GM18507 (cell line): ENCODE data around the gene METTL13.

Source experiments
- DNase-seq: peaks from one replicate; pipeline ENCODE4 v3.0.0; 2011; ENCODE audit warnings: low read depth; ENCODE audit not compliant: insufficient read length; ENCODE audit errors: extremely low spot score
- FAIRE-seq: peaks from 2 replicates; lab custom pipeline; 2011; peaks lifted over from hg19 to GRCh38; lab: Jason Lieb, UNC

Gene METTL13

GRCh38 chr1:171835891-171836290 is 54.4 kb downstream of the METTL13 start:
- FAIRE-seq: no peak
- DNase-seq: no peak

- FAIRE-seq (peak; percentile 33), DNase-seq (peak; percentile 85)
These were observed 59.8 kb downstream of the METTL13 start, which contains the start of gene DNM3 for GRCh38 chr1:171841050-171841910. TSS of gene DNM3 (plus strand) at chr1:171841498. CDS start at chr1:171841657, 159 bp downstream.

GRCh38 chr1:171841931-171842761 is 60.7 kb downstream of the METTL13 start:
- FAIRE-seq: no peak
- no peak for DNase-seq

- DNase-seq (no peak), FAIRE-seq (no peak)
These were observed 62.9 kb downstream of the METTL13 start for GRCh38 chr1:171844381-171844780.

GRCh38 chr1:171845998-171846397 is 64.5 kb downstream of the METTL13 start:
- FAIRE-seq (no peak), DNase-seq (no peak)
